ENCODE results near the gene PAFAH1B2. TPM values are rescaled to one million over a fixed set of nuclear protein-coding genes. Genes with fewer than 3 reads are reported as not detected.

Gene PAFAH1B2
- total RNA-seq, 1 donor from 2014 or later, result 81.0 TPM

Other genes starting within 250 kb of the PAFAH1B2 start
- gene SIK3, start 45.9 kb upstream of the PAFAH1B2 start, total RNA-seq, result 38.4 and 38.7 TPM in 2 replicates
- 23.9 and 29.1 TPM in 2 replicates for gene SIDT2, start 34.5 kb downstream of the PAFAH1B2 start, total RNA-seq
- gene TAGLN, start 55.1 kb downstream of the PAFAH1B2 start, total RNA-seq, result 2.7 and 3.8 TPM in 2 replicates
- 160 and 165 TPM in 2 replicates for gene PCSK7, start 87.8 kb downstream of the PAFAH1B2 start, total RNA-seq
- 22.0 and 23.2 TPM in 2 replicates for gene RNF214, start 88.4 kb downstream of the PAFAH1B2 start, total RNA-seq
- gene BACE1-AS, start 147.1 kb downstream of the PAFAH1B2 start, total RNA-seq, result 5.5 and 5.8 TPM in 2 replicates
- gene BACE1, start 172.0 kb downstream of the PAFAH1B2 start, total RNA-seq, result 0.33 and 0.40 TPM in 2 replicates
- 39.0 and 40.1 TPM in 2 replicates for gene CEP164, start 183.6 kb downstream of the PAFAH1B2 start, total RNA-seq